Measurements from ENCODE around the gene FOXP1. TPM values are rescaled to one million over a fixed set of nuclear protein-coding genes. Genes with fewer than 3 reads are reported as not detected.
A peak's percentile ranks its signal among the peaks of the same experiment; 100 is the strongest.

Gene FOXP1
- total RNA-seq, 1 donor = 55.7 TPM

- DNase-seq (ENCODE audit: low read depth) = peak; percentile 42
- no peak overlapping the region for H3K4me3 ChIP-seq (ENCODE audit: low read depth, low read length)
- TF ChIP-seq CTCF (IDR thresholded peaks at IDR 0.05; ENCODE audit: insufficient read depth, low read depth, low read length) = no peak
Measured at GRCh38 chr3:71541313-71541712, 42.2 kb downstream of the FOXP1 start.

DNA sequence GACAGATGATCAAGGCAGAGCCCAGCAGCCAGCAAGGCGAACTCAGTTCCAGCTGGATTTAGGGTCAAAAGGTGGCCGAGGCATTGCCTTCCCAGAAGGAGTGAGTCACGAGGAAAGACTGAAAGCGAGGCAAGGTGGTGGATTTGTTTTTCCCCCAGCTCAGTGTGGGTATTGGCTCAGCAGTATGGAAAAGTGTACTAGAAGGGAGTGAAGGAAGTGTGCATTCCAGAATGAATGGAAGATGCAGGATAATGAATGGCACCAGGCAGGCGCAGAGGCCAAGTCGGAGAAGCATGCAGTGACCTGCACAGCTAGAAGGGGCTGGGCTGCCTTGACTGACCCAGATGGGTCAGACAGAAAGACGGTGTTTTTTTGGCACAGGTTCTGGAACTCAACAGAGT lies 46.3 kb downstream of the FOXP1 start:
- TF ChIP-seq CTCF (IDR thresholded peaks at IDR 0.05; ENCODE audit: insufficient read depth, low read depth, low read length) = no peak
- H3K4me3 ChIP-seq (ENCODE audit: low read depth, low read length) = no peak overlapping the region
- peak; percentile 95 for DNase-seq (ENCODE audit: low read depth)

DNA sequence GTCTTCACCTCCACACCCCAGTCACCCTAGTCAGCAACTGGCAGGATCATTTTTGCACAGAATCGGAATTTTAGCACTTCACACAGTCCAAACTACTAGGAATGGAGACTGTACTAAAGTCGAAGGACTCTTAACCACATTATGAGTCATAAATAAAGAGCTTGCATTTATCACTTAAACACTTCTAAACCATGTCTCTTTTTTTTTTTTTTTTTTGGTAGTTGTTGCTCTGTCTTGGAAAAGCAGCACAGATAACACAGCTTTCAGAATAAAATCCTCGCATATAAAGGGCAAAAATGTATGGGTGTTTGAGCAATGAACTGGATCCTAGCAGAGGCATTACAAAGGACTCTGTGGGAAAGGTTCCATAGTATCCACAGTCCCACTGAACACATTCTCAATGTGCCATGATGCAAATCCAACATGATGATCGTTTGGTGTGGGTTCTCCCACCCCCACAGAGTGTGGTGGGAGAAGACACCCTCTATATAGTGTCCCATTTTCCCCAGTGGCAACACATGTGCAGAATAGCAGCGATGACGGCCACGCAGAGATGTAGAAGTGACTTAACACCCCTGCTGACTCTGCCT lies 47.1 kb downstream of the FOXP1 start:
- peak; percentile 86 for DNase-seq (ENCODE audit: low read depth)
- TF ChIP-seq CTCF (IDR thresholded peaks at IDR 0.05; ENCODE audit: insufficient read depth, low read depth, low read length) = no peak
- H3K4me3 ChIP-seq (ENCODE audit: low read depth, low read length) = peak overlapping the region; percentile 1

- no peak overlapping the region for H3K4me3 ChIP-seq (ENCODE audit: low read depth, low read length)
- DNase-seq (ENCODE audit: low read depth) = no peak
- TF ChIP-seq CTCF (IDR thresholded peaks at IDR 0.05; ENCODE audit: insufficient read depth, low read depth, low read length) = no peak
Measured at GRCh38 chr3:71533588-71533987, 49.9 kb downstream of the FOXP1 start.

DNA sequence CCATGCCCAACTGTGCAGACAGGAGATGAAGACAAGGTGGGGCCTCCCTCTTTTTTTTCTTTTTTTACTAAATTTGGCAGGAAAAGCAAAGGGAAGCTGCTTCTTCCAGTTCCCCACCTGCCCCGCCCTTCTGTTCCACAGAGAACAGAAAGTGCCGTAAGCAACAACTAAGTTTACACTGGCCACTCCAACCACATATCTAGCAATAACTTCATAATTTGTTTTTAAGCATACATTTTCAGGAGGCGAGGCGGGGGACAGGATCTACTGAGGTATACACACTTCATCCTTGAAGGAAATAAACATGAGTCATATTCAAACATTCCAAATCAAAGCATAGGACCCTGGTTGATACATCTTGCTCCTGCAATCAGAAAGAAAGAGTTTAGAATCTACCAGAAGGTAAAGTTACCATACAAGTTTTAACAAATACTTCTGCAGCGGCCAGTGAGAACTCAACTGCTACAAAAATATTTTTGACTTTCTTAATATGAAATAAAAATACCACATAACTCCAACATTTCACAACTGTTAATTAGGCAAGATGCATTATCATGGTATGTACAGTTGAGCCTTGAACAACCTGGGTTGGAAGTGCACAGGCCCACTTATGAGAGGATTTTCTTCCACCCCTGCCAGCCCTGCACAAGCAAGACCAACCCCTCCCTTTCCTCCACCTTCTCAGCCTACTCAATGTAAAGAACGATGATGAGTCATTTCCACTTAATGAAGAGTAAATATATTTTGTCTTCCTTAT lies 50.7 kb downstream of the FOXP1 start:
- no peak for TF ChIP-seq CTCF (IDR thresholded peaks at IDR 0.05; ENCODE audit: insufficient read depth, low read depth, low read length)
- H3K4me3 ChIP-seq (ENCODE audit: low read depth, low read length) = no peak overlapping the region
- peak; percentile 61 for DNase-seq (ENCODE audit: low read depth)

DNA sequence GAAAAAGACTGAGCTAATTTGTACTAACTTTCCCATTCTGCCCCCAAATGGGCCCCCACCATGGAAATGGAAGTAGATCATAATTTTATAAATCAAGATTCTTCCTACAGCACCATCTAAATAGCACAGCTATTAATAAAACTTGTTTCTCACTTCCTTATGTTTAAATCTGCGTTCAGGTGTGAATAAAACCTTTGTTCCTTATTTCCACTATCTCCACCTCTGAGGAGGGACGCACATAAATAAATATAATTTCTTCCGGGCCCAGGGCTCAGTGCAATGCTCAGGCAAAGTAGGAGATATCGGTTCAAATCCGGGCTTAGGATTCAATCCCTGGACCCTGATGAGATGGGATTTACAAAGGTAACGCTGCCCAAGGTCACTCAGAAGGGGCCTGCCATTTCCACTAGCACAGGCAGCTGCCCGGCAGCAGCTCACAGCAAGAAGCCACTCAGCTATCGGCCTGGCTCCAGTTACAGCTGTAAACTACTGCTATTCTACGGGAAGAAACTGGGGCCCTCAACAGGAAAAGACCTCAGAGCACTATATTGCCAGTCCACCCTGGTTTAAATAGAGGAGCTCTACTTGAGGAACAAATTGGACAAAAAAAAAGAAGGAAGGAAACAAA lies 52.5 kb downstream of the FOXP1 start:
- no peak for DNase-seq (ENCODE audit: low read depth)

More for the DNA sequence above, 52.5 kb downstream of the FOXP1 start:
- no peak for TF ChIP-seq CTCF (IDR thresholded peaks at IDR 0.05; ENCODE audit: insufficient read depth, low read depth, low read length)
- no peak overlapping the region for H3K4me3 ChIP-seq (ENCODE audit: low read depth, low read length)
